Measurements from ENCODE around the gene ERO1A.

The ERO1A gene

GRCh38 chr14:52599974-52600373 lies 95.4 kb downstream of the ERO1A start:
- DNase-seq: no peak

GRCh38 chr14:52598568-52598967 lies 96.8 kb downstream of the ERO1A start:
- DNase-seq: no peak

- DNase-seq: peak; percentile 27
Measured at GRCh38 chr14:52596861-52597260, 98.5 kb downstream of the ERO1A start.

- no peak for DNase-seq
Measured at GRCh38 chr14:52596320-52596719, 99.0 kb downstream of the ERO1A start.

GRCh38 chr14:52590318-52590717 lies 105.0 kb downstream of the ERO1A start:
- no peak for DNase-seq

All from NCI-H226 (cell line).